ENCODE measurements around the gene WBP2. TPM values are rescaled to one million over a fixed set of nuclear protein-coding genes. Genes with fewer than 3 reads are reported as not detected.

Gene WBP2
- total and polyA plus RNA-seq, 2 experiments from 2014 or later: 29.0 to 129 TPM

DNA sequence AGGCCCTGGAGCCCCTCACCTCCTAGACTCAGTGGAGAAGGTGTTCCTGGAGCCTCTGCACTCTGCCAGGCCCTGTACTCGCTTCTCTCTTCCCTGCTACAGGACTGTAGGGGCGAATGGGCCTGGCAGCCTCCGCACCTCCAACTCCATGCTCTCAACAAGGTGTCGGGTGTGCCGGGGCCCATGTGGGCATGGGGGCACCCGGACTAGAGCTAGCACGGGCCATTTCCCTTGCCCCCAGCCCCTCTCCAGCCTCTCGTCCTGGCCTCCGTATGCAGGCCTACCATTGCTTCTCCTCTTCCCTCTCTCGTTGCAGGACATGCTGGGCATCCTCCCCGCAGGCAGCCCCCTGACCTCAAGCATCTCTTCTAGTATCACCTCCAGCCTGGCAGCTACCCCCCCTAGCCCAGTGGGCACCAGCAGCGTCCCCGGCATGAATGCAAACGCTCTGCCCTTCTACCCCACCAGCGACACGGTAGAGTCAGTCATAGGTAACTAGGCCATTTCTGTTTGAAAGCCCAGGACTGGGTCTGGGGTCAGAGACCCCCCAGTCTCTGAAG lies 36.7 kb downstream of the WBP2 start:
- no peaks in the 10 kb centered on the region for H3K79me2 ChIP-seq
- H4K20me1 ChIP-seq (ENCODE audit: insufficient read depth, poor library complexity, severe bottlenecking): no peaks in the 10 kb centered on the region
- no peak overlapping the region for H3K4me2 ChIP-seq
- H3K4me3 ChIP-seq: no peak overlapping the region
- DNase-seq (ENCODE audit: low spot score): no peak
- no peaks in the 10 kb centered on the region for H3K27me3 ChIP-seq
- no peaks in the 10 kb centered on the region for H3K9me2 ChIP-seq (replicated peaks; ENCODE audit: insufficient read depth)
- 97% methylated on average over 16 of the region's 16 CpGs for WGBS (ENCODE audit: low lambda C conversion rate, missing lambda C conversion rate)
- H3K36me3 ChIP-seq (replicated peaks; ENCODE audit: insufficient read depth, low read depth): no peaks in the 10 kb centered on the region
- no peak overlapping the region for H2AFZ ChIP-seq
- no peaks in the 10 kb centered on the region for H3K9me3 ChIP-seq (ENCODE audit: low read depth)
- TF ChIP-seq EZH2 (IDR thresholded peaks at IDR 0.05; ENCODE audit: borderline replicate concordance) (no peak), EZH2phosphoT487 (IDR thresholded peaks at IDR 0.05; ENCODE audit: low read depth, severe bottlenecking, unreplicated experiment) (no peak)
- TF ChIP-seq, protein P1, sequence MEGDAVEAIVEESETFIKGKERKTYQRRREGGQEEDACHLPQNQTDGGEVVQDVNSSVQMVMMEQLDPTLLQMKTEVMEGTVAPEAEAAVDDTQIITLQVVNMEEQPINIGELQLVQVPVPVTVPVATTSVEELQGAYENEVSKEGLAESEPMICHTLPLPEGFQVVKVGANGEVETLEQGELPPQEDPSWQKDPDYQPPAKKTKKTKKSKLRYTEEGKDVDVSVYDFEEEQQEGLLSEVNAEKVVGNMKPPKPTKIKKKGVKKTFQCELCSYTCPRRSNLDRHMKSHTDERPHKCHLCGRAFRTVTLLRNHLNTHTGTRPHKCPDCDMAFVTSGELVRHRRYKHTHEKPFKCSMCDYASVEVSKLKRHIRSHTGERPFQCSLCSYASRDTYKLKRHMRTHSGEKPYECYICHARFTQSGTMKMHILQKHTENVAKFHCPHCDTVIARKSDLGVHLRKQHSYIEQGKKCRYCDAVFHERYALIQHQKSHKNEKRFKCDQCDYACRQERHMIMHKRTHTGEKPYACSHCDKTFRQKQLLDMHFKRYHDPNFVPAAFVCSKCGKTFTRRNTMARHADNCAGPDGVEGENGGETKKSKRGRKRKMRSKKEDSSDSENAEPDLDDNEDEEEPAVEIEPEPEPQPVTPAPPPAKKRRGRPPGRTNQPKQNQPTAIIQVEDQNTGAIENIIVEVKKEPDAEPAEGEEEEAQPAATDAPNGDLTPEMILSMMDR (IDR thresholded peaks at IDR 0.05; ENCODE audit: poor library complexity): no peak
- H3K27ac ChIP-seq: no peak overlapping the region
- no peaks in the 10 kb centered on the region for H3K4me1 ChIP-seq (ENCODE audit: insufficient read depth)

DNA sequence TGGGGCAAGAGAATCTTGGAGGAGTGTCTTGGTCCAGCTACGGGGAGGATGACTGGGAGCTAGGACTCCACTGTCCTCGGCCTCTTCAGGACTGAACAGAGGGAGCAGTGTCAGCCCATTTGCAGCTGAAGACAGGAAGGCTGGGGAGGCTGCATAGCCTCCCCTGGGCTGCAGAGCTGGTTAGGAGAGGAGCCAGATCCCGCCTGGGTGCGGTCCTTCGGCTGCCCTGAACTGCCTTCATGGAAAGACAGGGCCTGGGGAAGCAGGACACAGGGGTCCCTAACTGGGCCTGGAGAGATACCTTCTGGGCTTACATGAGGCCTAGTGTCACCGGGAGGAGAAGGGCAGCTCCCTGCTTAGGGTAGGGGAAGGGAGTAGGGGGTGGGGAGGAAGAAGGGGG lies 37.6 kb downstream of the WBP2 start:
- no peaks in the 10 kb centered on the region for H4K20me1 ChIP-seq (ENCODE audit: insufficient read depth, poor library complexity, severe bottlenecking)
- TF ChIP-seq, protein P1 (IDR thresholded peaks at IDR 0.05; ENCODE audit: poor library complexity): no peak
- H3K4me3 ChIP-seq: no peak overlapping the region
- H3K9me3 ChIP-seq (ENCODE audit: low read depth): no peaks in the 10 kb centered on the region
- H3K36me3 ChIP-seq (replicated peaks; ENCODE audit: insufficient read depth, low read depth): no peaks in the 10 kb centered on the region
- H3K79me2 ChIP-seq: no peaks in the 10 kb centered on the region
- 94% methylated on average over 6 of the region's 6 CpGs for WGBS (ENCODE audit: low lambda C conversion rate, missing lambda C conversion rate)
- H3K9me2 ChIP-seq (replicated peaks; ENCODE audit: insufficient read depth): no peaks in the 10 kb centered on the region
- H3K4me2 ChIP-seq: no peak overlapping the region
- no peak overlapping the region for H3K27ac ChIP-seq
- no peak overlapping the region for H2AFZ ChIP-seq
- no peak for DNase-seq (ENCODE audit: low spot score)
- H3K27me3 ChIP-seq: no peaks in the 10 kb centered on the region
- no peaks in the 10 kb centered on the region for H3K4me1 ChIP-seq (ENCODE audit: insufficient read depth)

DNA sequence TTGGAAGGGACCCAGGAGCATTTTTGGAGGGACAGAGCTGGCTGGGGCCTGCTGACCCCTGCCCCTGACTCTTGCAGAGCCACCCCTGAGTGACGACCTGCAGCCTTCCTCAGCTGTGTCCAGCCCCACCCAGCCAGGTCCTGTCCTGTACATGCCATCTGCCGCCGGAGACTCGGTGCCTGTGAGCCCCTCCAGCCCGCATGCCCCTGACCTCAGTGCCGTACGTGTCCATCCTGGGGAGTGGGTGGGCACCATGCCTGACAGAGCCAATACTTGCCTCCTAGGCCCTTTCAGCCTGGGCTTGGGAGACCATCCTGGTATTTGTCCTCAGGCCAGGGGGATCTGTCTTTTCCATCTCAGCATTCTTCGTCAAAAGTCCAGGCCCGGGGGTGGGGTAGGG lies 38.4 kb downstream of the WBP2 start:
- H3K27me3 ChIP-seq: no peaks in the 10 kb centered on the region
- no peaks in the 10 kb centered on the region for H3K79me2 ChIP-seq
- H3K4me3 ChIP-seq: no peak overlapping the region
- TF ChIP-seq EZH2phosphoT487 (IDR thresholded peaks at IDR 0.05; ENCODE audit: low read depth, severe bottlenecking, unreplicated experiment): no peak
- 94% methylated on average over 9 of the region's 9 CpGs for WGBS (ENCODE audit: low lambda C conversion rate, missing lambda C conversion rate)
- no peak overlapping the region for H3K27ac ChIP-seq
- H3K9me2 ChIP-seq (replicated peaks; ENCODE audit: insufficient read depth): no peaks in the 10 kb centered on the region
- DNase-seq (ENCODE audit: low spot score): no peak
- no peaks in the 10 kb centered on the region for H4K20me1 ChIP-seq (ENCODE audit: insufficient read depth, poor library complexity, severe bottlenecking)
- H3K4me2 ChIP-seq: no peak overlapping the region
- no peaks in the 10 kb centered on the region for H3K4me1 ChIP-seq (ENCODE audit: insufficient read depth)
- no peak overlapping the region for H2AFZ ChIP-seq
- no peaks in the 10 kb centered on the region for H3K9me3 ChIP-seq (ENCODE audit: low read depth)
- no peaks in the 10 kb centered on the region for H3K36me3 ChIP-seq (replicated peaks; ENCODE audit: insufficient read depth, low read depth)

DNA sequence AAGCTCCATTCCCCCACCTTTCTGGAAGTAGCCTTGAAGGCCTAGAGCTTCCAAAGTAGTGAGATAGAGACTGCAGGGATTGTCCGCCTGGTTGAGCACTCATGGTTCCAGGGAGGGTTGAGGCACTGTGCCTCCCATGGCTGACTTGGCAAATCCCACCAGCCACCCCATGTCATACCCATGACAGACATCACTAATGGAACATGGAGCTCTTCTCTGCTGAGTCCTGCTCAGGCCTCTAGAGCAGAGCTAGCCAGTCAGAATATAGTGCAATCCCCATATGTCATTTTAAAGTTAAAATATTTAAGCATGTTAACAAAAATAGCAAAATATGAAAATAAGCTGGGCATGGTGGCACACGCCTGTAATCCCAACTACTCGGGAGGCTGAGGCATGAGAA lies 39.7 kb downstream of the WBP2 start:
- no peaks in the 10 kb centered on the region for H4K20me1 ChIP-seq (ENCODE audit: insufficient read depth, poor library complexity, severe bottlenecking)
- WGBS (ENCODE audit: low lambda C conversion rate, missing lambda C conversion rate): 100% methylated on average over 3 of the region's 3 CpGs
- no peak overlapping the region for H3K4me2 ChIP-seq
- no peaks in the 10 kb centered on the region for H3K4me1 ChIP-seq (ENCODE audit: insufficient read depth)
- DNase-seq (ENCODE audit: low spot score): no peak
- H3K36me3 ChIP-seq (replicated peaks; ENCODE audit: insufficient read depth, low read depth): no peaks in the 10 kb centered on the region
- H3K9me3 ChIP-seq (ENCODE audit: low read depth): no peaks in the 10 kb centered on the region
- no peak overlapping the region for H3K27ac ChIP-seq
- no peak for TF ChIP-seq EZH2phosphoT487 (IDR thresholded peaks at IDR 0.05; ENCODE audit: low read depth, severe bottlenecking, unreplicated experiment)
- TF ChIP-seq EZH2 (IDR thresholded peaks at IDR 0.05; ENCODE audit: borderline replicate concordance): no peak
- TF ChIP-seq, protein P1 (IDR thresholded peaks at IDR 0.05; ENCODE audit: poor library complexity): no peak
- no peaks in the 10 kb centered on the region for H3K9me2 ChIP-seq (replicated peaks; ENCODE audit: insufficient read depth)
- H3K27me3 ChIP-seq: no peaks in the 10 kb centered on the region
- no peak overlapping the region for H2AFZ ChIP-seq
- H3K4me3 ChIP-seq: no peak overlapping the region
- H3K79me2 ChIP-seq: no peaks in the 10 kb centered on the region

All from hepatocyte (in vitro differentiated cells).